ENCODE measurements around the gene MTCL3.

- TF ChIP-seq ZNF530 (CRISPR knock-in tag; IDR thresholded peaks at IDR 0.05; ENCODE audit: low read depth) (no peak), ARID4A (CRISPR knock-in tag; IDR thresholded peaks at IDR 0.05; ENCODE audit: borderline replicate concordance) (no peak), ZNF30 (CRISPR knock-in tag; IDR thresholded peaks at IDR 0.05) (no peak), ZNF430 (CRISPR knock-in tag; IDR thresholded peaks at IDR 0.05) (no peak), MYNN (CRISPR knock-in tag; IDR thresholded peaks at IDR 0.05; ENCODE audit: low read depth) (no peak), JUNB (CRISPR knock-in tag; IDR thresholded peaks at IDR 0.05; ENCODE audit: borderline replicate concordance) (no peak)
- TF ChIP-seq, protein P1, sequence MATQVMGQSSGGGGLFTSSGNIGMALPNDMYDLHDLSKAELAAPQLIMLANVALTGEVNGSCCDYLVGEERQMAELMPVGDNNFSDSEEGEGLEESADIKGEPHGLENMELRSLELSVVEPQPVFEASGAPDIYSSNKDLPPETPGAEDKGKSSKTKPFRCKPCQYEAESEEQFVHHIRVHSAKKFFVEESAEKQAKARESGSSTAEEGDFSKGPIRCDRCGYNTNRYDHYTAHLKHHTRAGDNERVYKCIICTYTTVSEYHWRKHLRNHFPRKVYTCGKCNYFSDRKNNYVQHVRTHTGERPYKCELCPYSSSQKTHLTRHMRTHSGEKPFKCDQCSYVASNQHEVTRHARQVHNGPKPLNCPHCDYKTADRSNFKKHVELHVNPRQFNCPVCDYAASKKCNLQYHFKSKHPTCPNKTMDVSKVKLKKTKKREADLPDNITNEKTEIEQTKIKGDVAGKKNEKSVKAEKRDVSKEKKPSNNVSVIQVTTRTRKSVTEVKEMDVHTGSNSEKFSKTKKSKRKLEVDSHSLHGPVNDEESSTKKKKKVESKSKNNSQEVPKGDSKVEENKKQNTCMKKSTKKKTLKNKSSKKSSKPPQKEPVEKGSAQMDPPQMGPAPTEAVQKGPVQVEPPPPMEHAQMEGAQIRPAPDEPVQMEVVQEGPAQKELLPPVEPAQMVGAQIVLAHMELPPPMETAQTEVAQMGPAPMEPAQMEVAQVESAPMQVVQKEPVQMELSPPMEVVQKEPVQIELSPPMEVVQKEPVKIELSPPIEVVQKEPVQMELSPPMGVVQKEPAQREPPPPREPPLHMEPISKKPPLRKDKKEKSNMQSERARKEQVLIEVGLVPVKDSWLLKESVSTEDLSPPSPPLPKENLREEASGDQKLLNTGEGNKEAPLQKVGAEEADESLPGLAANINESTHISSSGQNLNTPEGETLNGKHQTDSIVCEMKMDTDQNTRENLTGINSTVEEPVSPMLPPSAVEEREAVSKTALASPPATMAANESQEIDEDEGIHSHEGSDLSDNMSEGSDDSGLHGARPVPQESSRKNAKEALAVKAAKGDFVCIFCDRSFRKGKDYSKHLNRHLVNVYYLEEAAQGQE (IDR thresholded peaks at IDR 0.05; ENCODE audit: borderline replicate concordance in 1 of 2, low read depth in 1 of 2, low read length in 2 of 2): no peak
These were observed 65.1 kb downstream of the MTCL3 start for GRCh38 chr6:127453845-127454619.

All from HepG2 (cell line).